Effector memory CD4-positive, alpha-beta T cell (primary cell): ENCODE results near the gene RASSF8.

Source experiments
- DNase-seq, 3 donors: peaks; one replicate each; pipeline ENCODE4 v3.0.0-alpha.2; 2020
- H3K27ac ChIP-seq: 2 replicates; pipeline ENCODE4 v1.7.0; 2013; ENCODE audit warnings: mild to moderate bottlenecking, low read length, moderate library complexity; ENCODE audit not compliant: insufficient read depth, poor library complexity, severe bottlenecking
- H3K27me3 ChIP-seq: replicated peaks from 2 replicates; pipeline ENCODE4 v1.7.0; 2013; ENCODE audit warnings: mild to moderate bottlenecking, low read length; ENCODE audit not compliant: insufficient read depth, control insufficient read depth, poor library complexity, severe bottlenecking
- H3K36me3 ChIP-seq: 2 replicates; pipeline ENCODE4 v1.7.0; 2013; ENCODE audit warnings: mild to moderate bottlenecking, low read length, moderate library complexity; ENCODE audit not compliant: control insufficient read depth, insufficient read depth
- H3K4me1 ChIP-seq: 2 replicates; pipeline ENCODE4 v1.7.0; 2013; ENCODE audit warnings: low read length, mild to moderate bottlenecking; ENCODE audit not compliant: control insufficient read depth, insufficient read depth, poor library complexity, severe bottlenecking
- H3K4me3 ChIP-seq: 2 replicates; pipeline ENCODE4 v1.7.0; 2013; ENCODE audit warnings: low read length, low read depth, mild to moderate bottlenecking; ENCODE audit not compliant: insufficient read depth, poor library complexity, severe bottlenecking
- H3K9me3 ChIP-seq: 2 replicates; pipeline ENCODE4 v1.7.0; 2013; ENCODE audit warnings: mild to moderate bottlenecking, low read length, moderate library complexity; ENCODE audit not compliant: control insufficient read depth

Gene RASSF8

GRCh38 chr12:26126340-26127284 is 168.1 kb downstream of the RASSF8 start:
- DNase-seq: no peak
- H3K36me3 ChIP-seq: no peaks in the 10 kb centered on the region
- peaks cover 55% of the 10 kb centered on the region for H3K27me3 ChIP-seq
- peak overlapping the region; percentile 54 for H3K4me3 ChIP-seq
- no peaks in the 10 kb centered on the region for H3K9me3 ChIP-seq
- no peak overlapping the region for H3K27ac ChIP-seq
- peaks cover 26% of the 10 kb centered on the region for H3K4me1 ChIP-seq

GRCh38 chr12:26127404-26127803 is 168.9 kb downstream of the RASSF8 start:
- Histone ChIP-seq H3K9me3 (no peaks in the 10 kb centered on the region), H3K4me1 (peaks cover 22% of the 10 kb centered on the region), H3K4me3 (no peak overlapping the region), H3K27me3 (peaks cover 51% of the 10 kb centered on the region), H3K27ac (no peak overlapping the region), H3K36me3 (no peaks in the 10 kb centered on the region)
- no peak for DNase-seq

GRCh38 chr12:26128168-26128567 is 169.7 kb downstream of the RASSF8 start:
- Histone ChIP-seq H3K27ac (no peak overlapping the region), H3K4me3 (no peak overlapping the region), H3K36me3 (no peaks in the 10 kb centered on the region), H3K4me1 (peaks cover 22% of the 10 kb centered on the region), H3K9me3 (no peaks in the 10 kb centered on the region), H3K27me3 (peaks cover 50% of the 10 kb centered on the region)
- DNase-seq: no peak
